Right cardiac atrium (tissue), 5 donors: Measurements from ENCODE around the gene GPR152. TPM values are rescaled to one million over a fixed set of nuclear protein-coding genes. Genes with fewer than 3 reads are reported as not detected.

Source experiments
- ATAC-seq, 2 donors: fragments of 200-7000 bp; cut with Tn5 transposase; one replicate each; pipeline versions ENCODE4 v1.8.0 to v1.9.1; 2020; ENCODE audit warnings: moderate library complexity in 2 of 2, mild to moderate bottlenecking in 1 of 2
- DNase-seq, 3 donors: peaks; one replicate each; pipeline ENCODE4 v3.0.0-alpha.2; 2020
- H3K27ac ChIP-seq: one replicate; pipeline ENCODE4 v1.5.1; 2013; ENCODE audit warnings: mild to moderate bottlenecking, low read length, control low read depth, moderate library complexity
- H3K27me3 ChIP-seq: one replicate; pipeline ENCODE4 v1.6.1; 2013; ENCODE audit not compliant: control insufficient read depth, insufficient read depth
- H3K4me1 ChIP-seq: one replicate; pipeline ENCODE4 v1.6.1; 2013; ENCODE audit warnings: low read length; ENCODE audit not compliant: control insufficient read depth, insufficient read depth
- H3K4me3 ChIP-seq: one replicate; pipeline ENCODE4 v1.5.1; 2013; ENCODE audit warnings: low read length, control low read depth
- H3K9me3 ChIP-seq: one replicate; pipeline ENCODE4 v1.6.1; 2013; ENCODE audit warnings: low read length; ENCODE audit not compliant: control insufficient read depth
- WGBS: extraction: QIAGEN DNeasy Blood & Tissue Kit; methylation state at CpG from one replicate; pipeline ENCODE4 v1.1.7; 2013; 5-methylcytosine and 5-hydroxymethylcytosine counted together
- intact Hi-C, 4 donors: fragments of 100-400 bp; cut with DNase I; formaldehyde crosslinking; loops; one replicate each; pipeline versions ENCODE4 v1.11.0 to v1.14.0; 2022 to 2023
- polyA plus RNA-seq: library from polyadenylated mRNA; stranded (reverse); fragments of 200-250 nt; gene quantifications from one replicate; pipeline ENCODE4 v1.2.3, GENCODE V29; 2013
- total RNA-seq, 4 donors: library from RNA; stranded (reverse); fragmentation: NEBNext Ultra II Directional; extraction: Animal tissue kit (Norgen Biotek cat#: 25700); gene quantifications; one replicate each; pipeline ENCODE4 v1.2.1, GENCODE V29; 2021
- donor health status: healthy with polysubstance abuse.
- donor health status: DM: no; HTN: yes; CAD: no.
- donor health status: DM: no; HTN: no; CAD: no.
- donor health status: DM: no; HTN: yes; CAD: no; lungs with severe emphysema.
- donor health status: DM: yes; HTN: yes; CAD: no.

GPR152 gene
- total and polyA plus RNA-seq, 5 donors: not detected

DNA sequence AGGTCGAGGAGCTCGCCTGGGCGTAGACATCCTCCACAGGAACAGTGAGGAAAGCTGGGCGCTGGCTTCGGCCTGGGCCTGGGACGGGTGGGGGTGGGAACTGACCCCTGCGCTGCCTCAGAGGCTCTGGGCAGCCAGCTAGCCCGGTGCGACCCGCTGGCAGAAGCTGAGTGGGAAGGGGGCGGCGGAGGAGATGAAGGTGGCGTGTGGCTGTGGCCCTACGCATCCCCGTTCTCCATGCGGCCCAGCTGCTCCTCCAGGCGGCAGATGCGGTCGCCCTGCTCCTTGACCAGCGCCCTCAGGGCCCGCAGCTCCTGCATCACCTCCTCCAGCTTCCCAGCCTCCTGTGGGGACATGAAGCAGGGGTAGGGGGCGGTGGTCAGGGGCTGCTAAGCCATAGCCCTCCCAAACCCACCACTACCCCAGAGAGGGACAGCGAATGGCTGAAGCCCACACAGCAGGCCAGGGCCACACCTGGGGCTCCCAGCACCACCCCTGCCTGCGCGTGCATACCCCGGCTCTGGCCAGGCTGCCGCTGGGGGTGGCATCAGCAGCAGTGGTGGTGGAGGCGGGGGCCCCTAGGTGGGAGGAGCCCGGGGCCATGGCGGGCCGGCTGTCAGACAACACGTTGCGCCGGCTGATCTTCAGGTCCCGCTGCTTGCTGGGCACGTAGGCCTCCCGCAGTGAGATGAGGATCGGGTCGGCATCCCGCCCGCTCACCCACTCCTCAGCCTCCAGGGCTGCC lies 14.2 kb downstream of the GPR152 start:
- intact Hi-C loops: no loop called here
- DNase-seq: peak in 2 of 3 donors; percentile 69 to 78
- Histone ChIP-seq H3K9me3 (no peaks in the 10 kb centered on the region), H3K27me3 (no peaks in the 10 kb centered on the region), H3K4me3 (no peak overlapping the region), H3K4me1 (no peaks in the 10 kb centered on the region), H3K27ac (no peak overlapping the region)
- WGBS: 78% methylated on average over 41 of the region's 41 CpGs
- no peak for ATAC-seq

- Histone ChIP-seq H3K4me1 (no peaks in the 10 kb centered on the region), H3K9me3 (no peaks in the 10 kb centered on the region), H3K27ac (no peak overlapping the region), H3K4me3 (no peak overlapping the region), H3K27me3 (no peaks in the 10 kb centered on the region)
- 60% methylated on average over 3 of the region's 3 CpGs for WGBS
- intact Hi-C loops: no loop called here
- ATAC-seq (no peak), DNase-seq (no peak)
These were observed 14.7 kb downstream of the GPR152 start for GRCh38 chr11:67437809-67438157.

DNA sequence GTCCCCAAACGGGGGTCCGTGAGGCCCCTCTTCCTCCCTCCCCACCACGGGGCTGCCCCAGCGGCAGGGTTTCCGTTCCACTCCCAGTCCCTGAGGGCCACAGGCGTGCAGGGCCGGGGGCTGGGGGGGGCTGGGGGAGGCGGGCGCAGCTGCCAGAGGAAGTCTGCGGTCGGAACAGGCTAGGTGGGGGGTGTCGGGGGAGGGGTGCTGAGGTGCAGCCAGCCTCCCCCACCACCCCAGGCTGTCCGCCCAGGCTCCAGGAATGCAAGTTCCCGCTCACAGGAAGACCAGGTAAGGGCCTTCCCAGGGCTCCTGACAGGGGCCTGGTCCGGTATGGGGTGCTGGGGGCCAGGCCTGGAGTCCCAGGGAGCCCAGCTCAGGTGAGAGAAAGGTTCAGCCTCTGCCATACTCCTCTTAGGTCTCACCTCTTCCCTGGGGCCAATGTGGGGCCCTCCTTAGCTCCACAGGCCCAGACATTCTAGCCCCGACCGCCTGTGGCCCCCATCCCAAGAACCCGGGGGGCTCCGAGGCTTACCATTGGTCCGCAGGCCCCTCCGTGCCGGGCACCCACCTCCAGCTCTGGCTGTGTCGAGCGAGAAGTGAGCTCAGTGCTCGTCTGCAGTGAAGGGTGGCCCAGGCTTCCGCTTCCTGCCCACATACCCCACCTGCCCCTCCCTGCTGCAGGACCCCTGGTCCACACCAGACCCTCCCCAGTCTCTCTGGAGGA lies 15.3 kb downstream of the GPR152 start, which contains the start of gene PTPRCAP:
Gene PTPRCAP (minus strand): TSS at position 601 of the 727 bp plus-strand sequence. CDS start 63 bp downstream, at position 538.
- Histone ChIP-seq H3K27me3 (no peaks in the 10 kb centered on the region), H3K9me3 (no peaks in the 10 kb centered on the region), H3K4me3 (no peak within 1 kb of the TSS), H3K4me1 (no peaks in the 10 kb centered on the region), H3K27ac (no peak within 1 kb of the TSS)
- ATAC-seq (peak in 1 of 2 donors; percentile 4), DNase-seq (peak in 1 of 3 donors; percentile 76)
- 52% methylated on average over 26 of the region's 26 CpGs for WGBS
- intact Hi-C loops: no loop called here

- ATAC-seq: no peak
- Histone ChIP-seq H3K4me1 (no peaks in the 10 kb centered on the region), H3K27me3 (no peaks in the 10 kb centered on the region), H3K4me3 (no peak overlapping the region), H3K9me3 (no peaks in the 10 kb centered on the region), H3K27ac (no peak overlapping the region)
- intact Hi-C loops: no loop called here
- WGBS: 57% methylated on average over 6 of the region's 6 CpGs
- DNase-seq: peak in 1 of 3 donors; percentile 61
These were observed 16.0 kb downstream of the GPR152 start for GRCh38 chr11:67436459-67437081.

- Histone ChIP-seq H3K27ac (no peak overlapping the region), H3K4me1 (no peaks in the 10 kb centered on the region), H3K27me3 (no peaks in the 10 kb centered on the region), H3K9me3 (no peaks in the 10 kb centered on the region), H3K4me3 (no peak overlapping the region)
- ATAC-seq: no peak
- intact Hi-C loops: no loop called here
- DNase-seq: peak in 1 of 3 donors; percentile 62
- 89% methylated on average over 38 of the region's 38 CpGs for WGBS
These were observed 16.6 kb downstream of the GPR152 start for GRCh38 chr11:67435727-67436458.

DNA sequence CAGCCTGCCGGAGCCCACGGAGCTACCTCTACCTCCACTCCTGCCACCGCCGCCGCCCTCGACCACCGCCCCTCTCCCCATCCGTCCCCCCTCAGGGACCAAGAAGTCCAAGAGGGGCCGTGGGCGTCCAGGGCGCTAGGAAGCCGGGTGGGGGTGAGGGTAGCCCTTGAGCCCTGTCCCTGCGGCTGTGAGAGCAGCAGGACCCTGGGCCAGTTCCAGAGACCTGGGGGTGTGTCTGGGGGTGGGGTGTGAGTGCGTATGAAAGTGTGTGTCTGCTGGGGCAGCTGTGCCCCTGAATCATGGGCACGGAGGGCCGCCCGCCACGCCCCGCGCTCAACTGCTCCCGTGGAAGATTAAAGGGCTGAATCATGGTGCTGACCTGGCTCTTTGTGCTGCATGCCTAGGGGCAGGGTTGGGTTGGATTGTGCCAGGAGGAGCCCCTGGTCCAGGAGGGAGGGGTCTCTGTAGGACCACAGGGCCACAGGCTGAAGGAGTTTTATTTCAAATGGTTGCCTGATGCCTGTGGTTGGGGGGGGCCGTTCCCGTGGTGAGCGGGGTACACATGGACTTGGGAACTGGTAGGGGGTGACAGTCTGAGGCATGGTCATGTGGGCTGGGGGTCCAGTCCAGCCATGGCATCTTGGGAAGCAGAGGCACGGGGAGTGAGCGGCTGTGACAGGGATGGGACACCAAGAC lies 17.4 kb downstream of the GPR152 start:
- peak in 1 of 3 donors; percentile 71 for DNase-seq
- no peak overlapping the region for H3K4me3 ChIP-seq
- intact Hi-C loops: no loop called here
- H3K27ac ChIP-seq: no peak overlapping the region
- H3K27me3 ChIP-seq: no peaks in the 10 kb centered on the region
- 85% methylated on average over 26 of the region's 26 CpGs for WGBS
- no peak for ATAC-seq
- no peaks in the 10 kb centered on the region for H3K9me3 ChIP-seq
- no peaks in the 10 kb centered on the region for H3K4me1 ChIP-seq

DNA sequence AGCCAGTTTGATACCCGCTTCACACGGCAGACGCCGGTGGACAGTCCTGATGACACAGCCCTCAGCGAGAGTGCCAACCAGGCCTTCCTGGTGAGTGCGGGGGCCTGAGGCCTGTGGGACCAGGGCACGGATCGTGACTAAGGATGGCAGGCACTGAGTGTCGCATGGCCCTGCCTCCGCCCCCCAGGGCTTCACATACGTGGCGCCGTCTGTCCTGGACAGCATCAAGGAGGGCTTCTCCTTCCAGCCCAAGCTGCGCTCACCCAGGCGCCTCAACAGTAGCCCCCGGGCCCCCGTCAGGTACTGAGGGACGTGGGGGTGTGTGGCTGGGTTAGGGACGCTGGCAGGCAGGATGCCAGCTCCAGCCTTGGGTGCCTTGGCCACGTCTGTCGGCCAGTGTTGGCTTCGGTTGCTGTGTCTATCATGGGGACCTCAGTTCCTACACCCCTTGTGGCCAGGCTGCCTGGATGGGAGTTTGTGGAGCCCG lies 18.1 kb downstream of the GPR152 start:
- H3K27ac ChIP-seq: no peak overlapping the region
- WGBS: 82% methylated on average over 23 of the region's 23 CpGs
- ATAC-seq: no peak

DNA sequence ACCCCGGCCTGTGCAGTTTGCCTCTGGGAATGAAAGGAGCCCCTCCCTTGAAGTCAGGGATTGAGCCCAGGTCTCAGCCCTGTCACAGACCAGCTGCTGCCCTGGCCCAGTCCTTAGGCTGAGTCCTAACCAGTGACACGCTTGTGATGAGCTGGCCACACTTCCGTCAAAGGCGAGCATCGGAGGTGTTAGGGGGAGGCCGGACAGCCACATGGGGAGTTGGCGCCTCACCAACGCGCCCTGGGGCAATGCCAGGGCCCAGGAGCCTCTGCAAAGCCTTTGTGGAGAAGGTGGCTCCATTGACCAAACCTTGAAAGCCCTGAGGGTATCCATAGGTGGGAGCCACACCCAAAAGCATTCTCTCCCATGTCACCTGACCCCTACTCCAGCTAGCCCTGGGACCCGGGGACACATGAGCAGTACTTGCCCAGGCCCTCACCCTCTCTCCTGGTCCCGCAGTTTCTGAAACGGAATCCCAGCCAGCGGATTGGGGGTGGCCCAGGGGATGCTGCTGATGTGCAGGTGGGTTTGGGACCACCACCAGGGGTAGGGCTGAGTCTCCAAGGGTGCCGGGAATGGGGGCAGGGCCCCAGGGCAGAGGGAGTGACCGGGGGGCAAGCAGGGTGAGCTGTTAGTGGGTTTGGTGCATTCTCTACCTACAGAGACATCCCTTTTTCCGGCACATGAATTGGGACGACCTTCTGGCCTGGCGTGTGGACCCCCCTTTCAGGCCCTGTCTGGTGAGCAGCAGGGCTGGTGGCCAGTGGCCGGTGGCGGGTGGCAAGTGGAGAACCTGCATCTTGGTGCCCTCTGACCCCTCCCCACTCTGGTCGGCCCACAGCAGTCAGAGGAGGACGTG lies 18.8 kb downstream of the GPR152 start:
- intact Hi-C loops: no loop called here
- no peak overlapping the region for H3K4me3 ChIP-seq
- WGBS: 84% methylated on average over 22 of the region's 22 CpGs
- H3K4me1 ChIP-seq: peaks cover 5% of the 10 kb centered on the region
- DNase-seq (peak in 1 of 3 donors; percentile 52), ATAC-seq (no peak)
- no peak overlapping the region for H3K27ac ChIP-seq
- no peaks in the 10 kb centered on the region for H3K27me3 ChIP-seq
- no peaks in the 10 kb centered on the region for H3K9me3 ChIP-seq

More for the DNA sequence above, 18.1 kb downstream of the GPR152 start:
- peak in 1 of 3 donors; percentile 67 for DNase-seq
- Histone ChIP-seq H3K4me3 (no peak overlapping the region), H3K9me3 (no peaks in the 10 kb centered on the region), H3K4me1 (peaks cover under 1% of the 10 kb centered on the region), H3K27me3 (no peaks in the 10 kb centered on the region)
- intact Hi-C loops: no loop called here

GRCh38 chr11:67432655-67433349 lies 19.7 kb downstream of the GPR152 start:
- peaks cover 5% of the 10 kb centered on the region for H3K4me1 ChIP-seq
- intact Hi-C loops: no loop called here
- H3K27ac ChIP-seq: no peak overlapping the region
- WGBS: 91% methylated on average over 22 of the region's 22 CpGs
- ATAC-seq (no peak), DNase-seq (peak in 1 of 3 donors; percentile 53)
- no peaks in the 10 kb centered on the region for H3K27me3 ChIP-seq
- H3K9me3 ChIP-seq: no peaks in the 10 kb centered on the region
- no peak overlapping the region for H3K4me3 ChIP-seq
